ENCODE measurements around the gene TMEM253. TPM values are rescaled to one million over a fixed set of nuclear protein-coding genes. Genes with fewer than 3 reads are reported as not detected.

The TMEM253 gene
- total RNA-seq, 1 experiment from 2014 or later = 0.59 TPM

GRCh38 chr14:21103710-21104447 is 3.0 kb downstream of the TMEM253 start:
- intact Hi-C loops (cut with micrococcal nuclease) = loop anchor here (1.0 to 10.0 kb wide), 2 partner anchors 36 to 249 kb away; no protein-coding TSS in a partner anchor
- TF ChIP-seq ZNF274 (IDR thresholded peaks at IDR 0.05; ENCODE audit: low read depth, low read length) (no peak), SP1 (IDR thresholded peaks at IDR 0.05; ENCODE audit: low read depth) (peak; percentile 92), EZH2 (IDR thresholded peaks at IDR 0.05) (no peak), YY1 (IDR thresholded peaks at IDR 0.05; ENCODE audit: extremely low read depth, insufficient replicate concordance, low read depth, low read length) (peak; percentile 38), SIN3A (IDR thresholded peaks at IDR 0.05; ENCODE audit: low read depth) (no peak; the same call in 1 of the 2 replicates), ELF1 (IDR thresholded peaks at IDR 0.05; ENCODE audit: borderline replicate concordance, low read depth) (0 out of 2 replicates have a peak, but pooled peaks have one; percentile 30), CEBPB (IDR thresholded peaks at IDR 0.05; ENCODE audit: low read depth) (no peak), EGR1 (IDR thresholded peaks at IDR 0.05; ENCODE audit: low read depth) (no peak), POLR2A (IDR thresholded peaks at IDR 0.05; ENCODE audit: borderline replicate concordance, extremely low read depth, insufficient read depth, insufficient read length) (peak; percentile 64), POLR2AphosphoS5 (IDR thresholded peaks at IDR 0.05; ENCODE audit: low read depth, low read length) (peak; percentile 68), TCF7L2 (IDR thresholded peaks at IDR 0.05; ENCODE audit: borderline replicate concordance, extremely low read depth, insufficient read depth, insufficient read length) (peak; percentile 92), JUND (IDR thresholded peaks at IDR 0.05) (peak; percentile 93), CBX3 (IDR thresholded peaks at IDR 0.05; ENCODE audit: low read depth) (peak; percentile 44; the same call in 1 of the 2 replicates), RAD21 (IDR thresholded peaks at IDR 0.05; ENCODE audit: low read depth) (no peak), FOSL1 (IDR thresholded peaks at IDR 0.05; ENCODE audit: low read depth) (peak; percentile 77), ZFX (IDR thresholded peaks at IDR 0.05) (peak; percentile 65; the same call in 1 of the 2 replicates)
- TF ChIP-seq, protein P1, sequence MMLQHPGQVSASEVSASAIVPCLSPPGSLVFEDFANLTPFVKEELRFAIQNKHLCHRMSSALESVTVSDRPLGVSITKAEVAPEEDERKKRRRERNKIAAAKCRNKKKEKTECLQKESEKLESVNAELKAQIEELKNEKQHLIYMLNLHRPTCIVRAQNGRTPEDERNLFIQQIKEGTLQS (IDR thresholded peaks at IDR 0.05) = no peak
- TF ChIP-seq, protein P2, sequence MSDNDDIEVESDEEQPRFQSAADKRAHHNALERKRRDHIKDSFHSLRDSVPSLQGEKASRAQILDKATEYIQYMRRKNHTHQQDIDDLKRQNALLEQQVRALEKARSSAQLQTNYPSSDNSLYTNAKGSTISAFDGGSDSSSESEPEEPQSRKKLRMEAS (IDR thresholded peaks at IDR 0.05) = peak; percentile 68
- TF ChIP-seq, protein P3, sequence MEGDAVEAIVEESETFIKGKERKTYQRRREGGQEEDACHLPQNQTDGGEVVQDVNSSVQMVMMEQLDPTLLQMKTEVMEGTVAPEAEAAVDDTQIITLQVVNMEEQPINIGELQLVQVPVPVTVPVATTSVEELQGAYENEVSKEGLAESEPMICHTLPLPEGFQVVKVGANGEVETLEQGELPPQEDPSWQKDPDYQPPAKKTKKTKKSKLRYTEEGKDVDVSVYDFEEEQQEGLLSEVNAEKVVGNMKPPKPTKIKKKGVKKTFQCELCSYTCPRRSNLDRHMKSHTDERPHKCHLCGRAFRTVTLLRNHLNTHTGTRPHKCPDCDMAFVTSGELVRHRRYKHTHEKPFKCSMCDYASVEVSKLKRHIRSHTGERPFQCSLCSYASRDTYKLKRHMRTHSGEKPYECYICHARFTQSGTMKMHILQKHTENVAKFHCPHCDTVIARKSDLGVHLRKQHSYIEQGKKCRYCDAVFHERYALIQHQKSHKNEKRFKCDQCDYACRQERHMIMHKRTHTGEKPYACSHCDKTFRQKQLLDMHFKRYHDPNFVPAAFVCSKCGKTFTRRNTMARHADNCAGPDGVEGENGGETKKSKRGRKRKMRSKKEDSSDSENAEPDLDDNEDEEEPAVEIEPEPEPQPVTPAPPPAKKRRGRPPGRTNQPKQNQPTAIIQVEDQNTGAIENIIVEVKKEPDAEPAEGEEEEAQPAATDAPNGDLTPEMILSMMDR (IDR thresholded peaks at IDR 0.05 in 2 of 3, conservative IDR thresholded peaks at IDR 0.05 in 1 of 3; ENCODE audit: borderline replicate concordance in 1 of 3, insufficient read depth in 1 of 3, low read depth in 2 of 3, low read length in 2 of 3) = peak in 2 of 3 experiments; percentile 68 to 76; a peak in 3 of 6 replicates
- TF ChIP-seq, protein P4, sequence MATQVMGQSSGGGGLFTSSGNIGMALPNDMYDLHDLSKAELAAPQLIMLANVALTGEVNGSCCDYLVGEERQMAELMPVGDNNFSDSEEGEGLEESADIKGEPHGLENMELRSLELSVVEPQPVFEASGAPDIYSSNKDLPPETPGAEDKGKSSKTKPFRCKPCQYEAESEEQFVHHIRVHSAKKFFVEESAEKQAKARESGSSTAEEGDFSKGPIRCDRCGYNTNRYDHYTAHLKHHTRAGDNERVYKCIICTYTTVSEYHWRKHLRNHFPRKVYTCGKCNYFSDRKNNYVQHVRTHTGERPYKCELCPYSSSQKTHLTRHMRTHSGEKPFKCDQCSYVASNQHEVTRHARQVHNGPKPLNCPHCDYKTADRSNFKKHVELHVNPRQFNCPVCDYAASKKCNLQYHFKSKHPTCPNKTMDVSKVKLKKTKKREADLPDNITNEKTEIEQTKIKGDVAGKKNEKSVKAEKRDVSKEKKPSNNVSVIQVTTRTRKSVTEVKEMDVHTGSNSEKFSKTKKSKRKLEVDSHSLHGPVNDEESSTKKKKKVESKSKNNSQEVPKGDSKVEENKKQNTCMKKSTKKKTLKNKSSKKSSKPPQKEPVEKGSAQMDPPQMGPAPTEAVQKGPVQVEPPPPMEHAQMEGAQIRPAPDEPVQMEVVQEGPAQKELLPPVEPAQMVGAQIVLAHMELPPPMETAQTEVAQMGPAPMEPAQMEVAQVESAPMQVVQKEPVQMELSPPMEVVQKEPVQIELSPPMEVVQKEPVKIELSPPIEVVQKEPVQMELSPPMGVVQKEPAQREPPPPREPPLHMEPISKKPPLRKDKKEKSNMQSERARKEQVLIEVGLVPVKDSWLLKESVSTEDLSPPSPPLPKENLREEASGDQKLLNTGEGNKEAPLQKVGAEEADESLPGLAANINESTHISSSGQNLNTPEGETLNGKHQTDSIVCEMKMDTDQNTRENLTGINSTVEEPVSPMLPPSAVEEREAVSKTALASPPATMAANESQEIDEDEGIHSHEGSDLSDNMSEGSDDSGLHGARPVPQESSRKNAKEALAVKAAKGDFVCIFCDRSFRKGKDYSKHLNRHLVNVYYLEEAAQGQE (IDR thresholded peaks at IDR 0.05; ENCODE audit: low read depth) = no peak

More at GRCh38 chr14:21103710-21104447, 3.0 kb downstream of the TMEM253 start:
- Histone ChIP-seq H3K4me3 (replicated peaks in 1 of 2; ENCODE audit: low read depth in 1 of 2, low read length in 2 of 2) (peak overlapping the region; percentile 69 to 74), H3K4me2 (ENCODE audit: low read length) (peak overlapping the region; percentile 92), H3K4me1 (ENCODE audit: control insufficient read depth in 1 of 2, insufficient read depth in 2 of 2, low read length in 2 of 2) (peaks cover 56 to 80% of the 10 kb centered on the region in 2 experiments), H3K27ac (ENCODE audit: low read depth, low read length) (peak overlapping the region; percentile 95), H3K27me3 (ENCODE audit: insufficient read depth, low read length) (no peaks in the 10 kb centered on the region), H3K9me3 (ENCODE audit: control insufficient read depth in 1 of 2, insufficient read depth in 1 of 2, low read depth in 1 of 2, low read length in 2 of 2) (no peaks in the 10 kb centered on the region), H3K79me2 (ENCODE audit: insufficient read depth, low read length) (no peaks in the 10 kb centered on the region), H4K20me1 (ENCODE audit: insufficient read depth) (no peaks in the 10 kb centered on the region), H3K36me3 (ENCODE audit: control insufficient read depth in 1 of 2, insufficient read depth in 2 of 2, low read length in 2 of 2) (no peaks in the 10 kb centered on the region), H3K9me2 (ENCODE audit: insufficient read depth) (no peaks in the 10 kb centered on the region), H3K9ac (ENCODE audit: low read length) (peak overlapping the region; percentile 90), H2AFZ (ENCODE audit: low read depth, low read length, poor library complexity, severe bottlenecking) (no peak overlapping the region)
- ChIA-PET CTCF (interaction anchor here (0.6 to 3.5 kb wide), 12 partner anchors 9 to 760 kb away, joined by 3 to 60 read pairs (median 7); partner anchors contain the start of genes ARHGEF40 and PARP2), POLR2A (interaction anchor here (0.9 to 1.7 kb wide), 6 partner anchors 11 to 89 kb away, joined by 3 to 14 read pairs (median 4); no protein-coding TSS in a partner anchor), RAD21 (ENCODE audit: low non-redundant PET in 1 of 2, low total read pairs in 2 of 2, uncharacterized antibody in 2 of 2, unreplicated experiment in 2 of 2) (interaction anchor here (0.6 to 1.9 kb wide), 9 partner anchors 11 to 111 kb away, joined by 3 to 16 read pairs (median 6); no protein-coding TSS in a partner anchor)
- peak; percentile 83 for ATAC-seq
- TSS peak; percentile 94 for BruUV-seq (replicated peaks)
- DNase-seq (ENCODE audit: low read depth, low spot score) = peak; percentile 90
